ENCODE measurements around the gene SIGLEC14.
"Not testable (repeated sequence)": the region's sequence is repeated elsewhere in the genome, so short reads cannot be mapped to it uniquely, and the experiment has no call there.

SIGLEC14 gene

GRCh38 chr19:51641648-51642047 lies 5.0 kb downstream of the SIGLEC14 start:
- no peak overlapping the region for H3K27ac ChIP-seq (ENCODE audit: low read length)
- no peaks in the 10 kb centered on the region for H3K27me3 ChIP-seq (ENCODE audit: control insufficient read depth in 1 of 2, insufficient read depth in 2 of 2, low read length in 2 of 2)
- no peaks in the 10 kb centered on the region for H3K4me1 ChIP-seq (ENCODE audit: control insufficient read depth, insufficient read depth, low read length)
- H3K36me3 ChIP-seq (ENCODE audit: control insufficient read depth in 2 of 2, insufficient read depth in 2 of 2, low read length in 2 of 2): no peaks in the 10 kb centered on the region
- no peak overlapping the region for H3K9ac ChIP-seq (ENCODE audit: low read length in 2 of 2)
- H3K4me3 ChIP-seq (ENCODE audit: low read length in 2 of 2): no peak overlapping the region
- H3K9me3 ChIP-seq (ENCODE audit: control insufficient read depth in 2 of 2, low read length in 2 of 2): peaks cover 0 to 5% of the 10 kb centered on the region in 2 donors

GRCh38 chr19:51640386-51640785 lies 6.2 kb downstream of the SIGLEC14 start:
- no peak overlapping the region for H3K9ac ChIP-seq (ENCODE audit: low read length in 2 of 2)
- no peaks in the 10 kb centered on the region for H3K36me3 ChIP-seq (ENCODE audit: control insufficient read depth in 2 of 2, insufficient read depth in 2 of 2, low read length in 2 of 2)
- no peak overlapping the region for H3K27ac ChIP-seq (ENCODE audit: low read length)
- no peaks in the 10 kb centered on the region for H3K27me3 ChIP-seq (ENCODE audit: control insufficient read depth in 1 of 2, insufficient read depth in 2 of 2, low read length in 2 of 2)
- no peak overlapping the region for H3K4me3 ChIP-seq (ENCODE audit: low read length in 2 of 2)
- H3K4me1 ChIP-seq (ENCODE audit: control insufficient read depth, insufficient read depth, low read length): no peaks in the 10 kb centered on the region
- peaks cover 0 to 6% of the 10 kb centered on the region in 2 donors for H3K9me3 ChIP-seq (ENCODE audit: control insufficient read depth in 2 of 2, low read length in 2 of 2)

DNA sequence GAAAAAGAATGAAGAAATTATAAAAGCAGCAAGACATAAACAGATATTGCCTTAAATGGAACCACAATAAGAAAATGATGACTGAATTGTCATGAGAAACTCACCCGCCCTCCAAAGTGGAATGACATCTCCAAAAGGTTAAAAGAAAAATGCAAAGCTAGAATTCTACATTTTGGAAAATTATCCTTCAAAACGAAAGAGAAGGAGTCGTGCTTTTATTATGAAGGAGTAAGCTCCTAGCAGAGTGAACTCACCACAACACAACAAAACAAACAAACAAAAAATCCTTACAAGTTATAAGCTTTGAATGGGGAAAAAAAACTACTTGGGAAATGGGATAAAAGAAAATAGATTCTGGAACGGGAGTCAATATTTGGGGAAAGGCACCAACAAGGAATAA lies 6.7 kb downstream of the SIGLEC14 start:
- Histone ChIP-seq H3K4me1 (ENCODE audit: control insufficient read depth, insufficient read depth, low read length) (no peaks in the 10 kb centered on the region), H3K4me3 (ENCODE audit: low read length in 2 of 2) (no peak overlapping the region)

GRCh38 chr19:51637362-51637978 lies 9.2 kb downstream of the SIGLEC14 start:
- H3K4me1 ChIP-seq (ENCODE audit: control insufficient read depth, insufficient read depth, low read length): no peaks in the 10 kb centered on the region
- H3K27ac ChIP-seq (ENCODE audit: low read length): no peak overlapping the region
- no peak overlapping the region for H3K9ac ChIP-seq (ENCODE audit: low read length in 2 of 2)
- no peak overlapping the region for H3K4me3 ChIP-seq (ENCODE audit: low read length in 2 of 2)
- H3K9me3 ChIP-seq (ENCODE audit: control insufficient read depth in 2 of 2, low read length in 2 of 2): peaks cover 0 to 6% of the 10 kb centered on the region in 2 donors
- H3K36me3 ChIP-seq (ENCODE audit: control insufficient read depth in 2 of 2, insufficient read depth in 2 of 2, low read length in 2 of 2): no peaks in the 10 kb centered on the region
- H3K27me3 ChIP-seq (ENCODE audit: control insufficient read depth in 1 of 2, insufficient read depth in 2 of 2, low read length in 2 of 2): no peaks in the 10 kb centered on the region

More for the DNA sequence above, 6.7 kb downstream of the SIGLEC14 start:
- no peaks in the 10 kb centered on the region for H3K27me3 ChIP-seq (ENCODE audit: control insufficient read depth in 1 of 2, insufficient read depth in 2 of 2, low read length in 2 of 2)
- H3K9me3 ChIP-seq (ENCODE audit: control insufficient read depth in 2 of 2, low read length in 2 of 2): peaks cover 0 to 6% of the 10 kb centered on the region in 2 donors
- H3K36me3 ChIP-seq (ENCODE audit: control insufficient read depth in 2 of 2, insufficient read depth in 2 of 2, low read length in 2 of 2): no peaks in the 10 kb centered on the region
- H3K9ac ChIP-seq (ENCODE audit: low read length in 2 of 2): no peak overlapping the region
- no peak overlapping the region for H3K27ac ChIP-seq (ENCODE audit: low read length)

DNA sequence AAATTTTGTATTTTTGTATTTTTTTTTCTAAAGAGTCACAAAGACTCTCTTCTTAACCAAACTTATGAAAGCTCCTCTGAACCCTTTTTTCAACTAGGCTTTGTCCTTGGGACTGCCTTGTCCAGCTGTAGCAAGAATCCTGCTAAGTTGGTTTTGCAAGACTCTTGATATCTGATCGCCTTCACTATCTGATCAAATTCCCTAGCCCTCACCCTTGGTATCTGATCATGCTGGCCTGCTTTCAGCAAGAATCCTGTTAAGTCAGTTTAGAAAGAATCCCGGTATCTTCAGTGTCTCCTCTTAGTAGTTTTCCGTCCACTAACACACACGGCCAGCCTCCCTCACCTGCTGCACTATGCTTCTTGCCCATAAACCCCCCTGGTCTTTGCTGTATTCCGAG lies 14.5 kb downstream of the SIGLEC14 start:
- H3K27me3 ChIP-seq (ENCODE audit: control insufficient read depth in 1 of 2, insufficient read depth in 2 of 2, low read length in 2 of 2): peaks cover 0 to 2% of the 10 kb centered on the region in 2 donors

GRCh38 chr19:51630315-51630714 lies 16.3 kb downstream of the SIGLEC14 start, which contains the start of gene SIGLEC5:
TSS of gene SIGLEC5 (minus strand) at chr19:51630401. CDS start at chr19:51630335, 66 bp downstream.
- not testable (repeated sequence) for H3K36me3 ChIP-seq (ENCODE audit: control insufficient read depth in 2 of 2, insufficient read depth in 2 of 2, low read length in 2 of 2); H3K27ac ChIP-seq (ENCODE audit: low read length); H3K4me3 ChIP-seq (ENCODE audit: low read length in 2 of 2); H3K4me1 ChIP-seq (ENCODE audit: control insufficient read depth, insufficient read depth, low read length); H3K9me3 ChIP-seq (ENCODE audit: control insufficient read depth in 2 of 2, low read length in 2 of 2); H3K9ac ChIP-seq (ENCODE audit: low read length in 2 of 2); H3K27me3 ChIP-seq (ENCODE audit: control insufficient read depth in 1 of 2, insufficient read depth in 2 of 2, low read length in 2 of 2)

More for the DNA sequence above, 14.5 kb downstream of the SIGLEC14 start:
- H3K27ac ChIP-seq (ENCODE audit: low read length): no peak overlapping the region
- H3K9me3 ChIP-seq (ENCODE audit: control insufficient read depth in 2 of 2, low read length in 2 of 2): peaks cover 0 to 6% of the 10 kb centered on the region in 2 donors
- H3K9ac ChIP-seq (ENCODE audit: low read length in 2 of 2): no peak overlapping the region
- H3K4me3 ChIP-seq (ENCODE audit: low read length in 2 of 2): no peak overlapping the region
- no peaks in the 10 kb centered on the region for H3K36me3 ChIP-seq (ENCODE audit: control insufficient read depth in 2 of 2, insufficient read depth in 2 of 2, low read length in 2 of 2)
- no peaks in the 10 kb centered on the region for H3K4me1 ChIP-seq (ENCODE audit: control insufficient read depth, insufficient read depth, low read length)

DNA sequence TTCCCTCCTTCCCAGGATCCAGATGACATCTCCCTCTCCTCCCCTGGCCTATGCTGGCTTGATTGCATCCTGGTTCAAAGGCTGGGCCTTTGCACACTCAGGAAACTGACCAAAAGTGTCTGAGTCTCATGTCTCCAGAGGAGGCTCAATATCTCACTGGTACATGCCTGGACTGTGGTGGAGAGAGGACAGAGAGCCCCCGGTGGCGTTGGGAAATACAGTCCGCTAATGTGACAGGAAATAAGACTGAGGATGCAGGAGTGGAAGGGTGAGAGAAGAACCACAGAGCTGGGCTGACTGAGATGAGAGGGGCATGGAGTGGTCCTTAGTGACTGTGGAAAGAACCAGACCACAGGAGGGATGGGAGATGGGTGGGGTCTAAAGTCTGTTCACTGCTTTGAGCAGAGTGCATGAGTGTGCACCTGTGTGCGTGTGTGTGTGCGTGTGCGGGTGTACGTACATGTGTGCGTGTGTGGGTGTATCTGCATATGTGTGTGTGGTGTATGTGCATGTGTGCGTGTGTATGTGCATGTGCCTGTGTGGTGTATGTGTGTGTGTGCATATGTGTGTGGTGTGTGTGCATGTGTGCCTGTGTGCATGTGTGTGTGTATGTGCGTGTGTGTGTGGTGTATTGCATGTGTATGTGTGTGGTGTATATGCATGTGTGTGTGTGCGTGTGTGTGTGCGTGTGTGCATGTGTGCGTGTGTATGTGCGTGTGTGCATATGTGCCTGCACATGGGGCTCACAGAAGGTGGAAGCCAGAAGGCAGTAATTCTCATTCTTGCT lies 18.3 kb downstream of the SIGLEC14 start:
- Histone ChIP-seq H3K4me3 (ENCODE audit: low read length in 2 of 2) (no peak overlapping the region), H3K27me3 (ENCODE audit: control insufficient read depth in 1 of 2, insufficient read depth in 2 of 2, low read length in 2 of 2) (peaks cover 0 to 10% of the 10 kb centered on the region in 2 donors), H3K4me1 (ENCODE audit: control insufficient read depth, insufficient read depth, low read length) (no peaks in the 10 kb centered on the region), H3K9ac (ENCODE audit: low read length in 2 of 2) (no peak overlapping the region), H3K9me3 (ENCODE audit: control insufficient read depth in 2 of 2, low read length in 2 of 2) (no peaks in the 10 kb centered on the region), H3K27ac (ENCODE audit: low read length) (no peak overlapping the region), H3K36me3 (ENCODE audit: control insufficient read depth in 2 of 2, insufficient read depth in 2 of 2, low read length in 2 of 2) (no peaks in the 10 kb centered on the region)

DNA sequence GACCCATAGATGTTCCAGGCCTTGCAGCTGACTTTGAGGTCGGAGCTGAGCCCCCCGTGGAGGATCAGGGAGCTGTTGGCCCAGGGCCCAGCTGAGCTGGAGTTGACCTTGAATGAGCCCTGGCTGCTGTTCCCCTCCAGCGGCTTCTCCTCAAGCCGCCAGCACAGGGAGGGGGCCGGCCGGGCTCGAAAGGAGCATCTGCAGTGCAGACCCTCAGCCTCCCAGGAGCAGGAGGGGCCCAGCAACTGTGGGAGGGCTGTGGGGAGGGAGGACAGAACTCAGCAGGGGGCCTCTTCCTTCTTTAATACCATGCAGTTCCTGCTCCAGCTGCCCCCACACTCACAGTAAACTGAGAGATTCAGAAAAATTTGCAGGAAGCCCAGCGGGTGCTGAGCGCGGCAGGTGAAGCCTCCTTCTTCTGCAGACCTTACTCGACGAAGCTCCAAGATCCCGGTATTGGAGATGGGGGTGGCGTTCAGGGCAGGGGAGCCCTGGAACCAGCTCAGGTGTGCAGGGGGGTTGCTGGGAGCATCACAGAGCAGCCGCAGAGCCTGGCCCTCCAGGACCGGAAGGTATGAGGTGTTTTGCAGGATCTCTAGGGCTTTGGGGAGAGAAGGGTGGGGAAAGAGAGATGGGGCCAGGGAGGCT lies 19.0 kb downstream of the SIGLEC14 start:
- Histone ChIP-seq H3K27ac (ENCODE audit: low read length) (no peak overlapping the region), H3K4me1 (ENCODE audit: control insufficient read depth, insufficient read depth, low read length) (no peaks in the 10 kb centered on the region), H3K9ac (ENCODE audit: low read length in 2 of 2) (no peak overlapping the region), H3K4me3 (ENCODE audit: low read length in 2 of 2) (no peak overlapping the region), H3K36me3 (ENCODE audit: control insufficient read depth in 2 of 2, insufficient read depth in 2 of 2, low read length in 2 of 2) (no peaks in the 10 kb centered on the region), H3K27me3 (ENCODE audit: control insufficient read depth in 1 of 2, insufficient read depth in 2 of 2, low read length in 2 of 2) (peaks cover 0 to 10% of the 10 kb centered on the region in 2 donors), H3K9me3 (ENCODE audit: control insufficient read depth in 2 of 2, low read length in 2 of 2) (no peaks in the 10 kb centered on the region)

GRCh38 chr19:51626675-51627074 lies 19.9 kb downstream of the SIGLEC14 start:
- peaks cover 0 to 10% of the 10 kb centered on the region in 2 donors for H3K27me3 ChIP-seq (ENCODE audit: control insufficient read depth in 1 of 2, insufficient read depth in 2 of 2, low read length in 2 of 2)
- H3K4me3 ChIP-seq (ENCODE audit: low read length in 2 of 2): no peak overlapping the region
- no peaks in the 10 kb centered on the region for H3K9me3 ChIP-seq (ENCODE audit: control insufficient read depth in 2 of 2, low read length in 2 of 2)
- H3K27ac ChIP-seq (ENCODE audit: low read length): no peak overlapping the region
- H3K9ac ChIP-seq (ENCODE audit: low read length in 2 of 2): no peak overlapping the region
- H3K36me3 ChIP-seq (ENCODE audit: control insufficient read depth in 2 of 2, insufficient read depth in 2 of 2, low read length in 2 of 2): no peaks in the 10 kb centered on the region
- H3K4me1 ChIP-seq (ENCODE audit: control insufficient read depth, insufficient read depth, low read length): no peaks in the 10 kb centered on the region

DNA sequence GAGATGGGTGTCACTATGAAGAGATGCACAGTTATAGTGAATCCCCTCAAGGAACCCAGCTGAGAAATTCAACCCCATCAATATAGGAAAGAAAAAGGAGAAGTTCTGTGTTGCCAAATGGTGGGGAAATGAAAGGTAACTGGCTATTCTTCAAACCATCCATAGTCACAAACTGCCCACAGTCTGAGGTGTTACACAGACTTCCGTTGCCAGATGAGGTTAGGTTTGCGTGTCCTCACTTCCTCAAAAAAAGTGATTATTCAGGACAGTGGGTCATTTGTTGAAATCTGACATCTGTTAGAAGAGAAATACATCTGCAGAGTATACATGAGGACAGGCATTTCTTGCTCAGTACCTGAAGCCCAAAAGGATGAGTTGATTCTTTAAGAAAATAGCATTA lies 25.4 kb downstream of the SIGLEC14 start:
- Histone ChIP-seq H3K36me3 (ENCODE audit: control insufficient read depth in 2 of 2, insufficient read depth in 2 of 2, low read length in 2 of 2) (no peaks in the 10 kb centered on the region), H3K9ac (ENCODE audit: low read length in 2 of 2) (no peak overlapping the region), H3K4me1 (ENCODE audit: control insufficient read depth, insufficient read depth, low read length) (no peaks in the 10 kb centered on the region), H3K4me3 (ENCODE audit: low read length in 2 of 2) (no peak overlapping the region), H3K27me3 (ENCODE audit: control insufficient read depth in 1 of 2, insufficient read depth in 2 of 2, low read length in 2 of 2) (peaks cover 0 to 6% of the 10 kb centered on the region in 2 donors), H3K27ac (ENCODE audit: low read length) (no peak overlapping the region), H3K9me3 (ENCODE audit: control insufficient read depth in 2 of 2, low read length in 2 of 2) (no peaks in the 10 kb centered on the region)
